Erythroblast (primary cell): ENCODE data around the gene SAP130.

Experiments used
- GATA1 ChIP-seq: IDR thresholded peaks from 2 replicates; pipeline ENCODE4 v1.6.1; 2011; ENCODE audit warnings: low read depth, mild to moderate bottlenecking, control low read depth, low read length, moderate library complexity
- POLR2A ChIP-seq: IDR thresholded peaks from 2 replicates; pipeline ENCODE4 v1.6.1; 2011; ENCODE audit warnings: mild to moderate bottlenecking, low read length

- TF ChIP-seq POLR2A (no peak), GATA1 (no peak)
These were observed 74.0 kb downstream of the SAP130 start for GRCh38 chr2:127953849-127954248.
